Raji (cell line): Measurements from ENCODE around the gene XKRX.

ENCODE experiments used
- POLR2A ChIP-seq: IDR thresholded peaks from 2 replicates; pipeline ENCODE4 v1.6.1; 2011; ENCODE audit warnings: low read depth, low read length, control low read depth; ENCODE audit not compliant: insufficient read depth

Gene XKRX

GRCh38 chrX:100928660-100929613, at the start of gene XKRX:
Gene XKRX, minus strand, starts transcription at chrX:100928917. Its CDS starts 613 bp downstream, at chrX:100928304.
- no peak for TF ChIP-seq POLR2A

DNA sequence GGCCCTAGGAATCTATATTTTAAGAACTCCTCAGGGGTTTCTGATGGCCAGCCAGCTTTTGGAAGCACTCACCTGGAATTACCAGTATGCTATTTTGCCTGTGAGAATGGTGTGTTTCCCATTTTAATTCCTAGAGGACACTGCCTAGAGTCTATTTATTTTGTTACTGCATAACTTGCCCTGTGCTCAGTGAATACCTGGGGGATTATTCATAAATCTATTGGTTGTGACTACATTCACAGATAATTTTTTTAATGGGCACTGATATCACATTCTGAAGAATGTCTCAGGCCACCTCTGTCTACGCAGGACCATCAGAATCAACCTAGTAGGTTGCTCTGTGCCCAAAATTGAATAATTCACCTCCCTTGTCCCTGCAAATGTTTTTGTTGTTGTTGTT, 47.5 kb upstream of the XKRX start:
- TF ChIP-seq POLR2A: no peak

DNA sequence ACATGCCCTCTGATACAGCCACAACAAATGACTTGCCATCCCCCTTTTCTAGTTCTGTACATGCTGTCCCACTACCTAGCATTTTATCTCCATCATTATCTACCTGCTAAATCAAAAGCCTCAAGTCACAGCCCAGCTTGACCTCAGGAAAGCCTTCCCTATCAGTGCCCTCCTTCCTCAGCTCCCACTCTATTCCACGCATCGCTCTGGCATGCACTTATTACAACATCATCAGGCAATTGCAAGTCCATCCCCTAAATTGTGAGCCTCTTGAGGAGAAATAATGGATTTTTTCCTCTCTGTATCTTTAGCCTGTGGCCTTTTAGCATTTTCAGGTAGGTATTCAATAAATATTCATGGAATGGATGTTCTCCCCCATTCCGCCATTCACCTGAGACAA, 46.5 kb upstream of the XKRX start:
- no peak for TF ChIP-seq POLR2A

- TF ChIP-seq POLR2A: no peak
Observed at GRCh38 chrX:100973411-100973810, 44.7 kb upstream of the XKRX start.

DNA sequence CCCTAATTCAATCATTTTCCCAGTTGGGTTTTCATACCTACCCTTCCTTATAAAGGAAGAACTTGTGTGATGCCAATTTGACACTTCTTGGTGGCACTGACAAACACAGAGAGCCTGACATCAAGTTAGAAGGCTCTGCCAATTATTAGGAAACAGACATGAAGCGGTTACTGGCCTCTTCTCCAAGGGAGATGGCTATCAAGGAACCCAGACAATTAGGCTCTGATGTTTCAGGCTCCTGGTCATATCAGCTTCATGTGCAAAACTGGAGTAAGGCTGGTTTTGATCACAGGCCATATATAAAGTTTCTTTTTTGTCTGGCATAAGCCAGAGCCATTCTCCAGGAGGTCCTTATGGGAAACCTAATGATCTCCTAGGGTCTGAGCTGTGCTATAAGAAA, 41.2 kb upstream of the XKRX start:
- no peak for TF ChIP-seq POLR2A

GRCh38 chrX:100969408-100969807, 40.7 kb upstream of the XKRX start, which contains the start of gene ARL13A:
Gene ARL13A, plus strand, starts transcription at chrX:100969708. Its CDS starts 3,982 bp downstream, at chrX:100973690.
- no peak for TF ChIP-seq POLR2A

GRCh38 chrX:100964362-100964761, 35.6 kb upstream of the XKRX start:
- TF ChIP-seq POLR2A: no peak

DNA sequence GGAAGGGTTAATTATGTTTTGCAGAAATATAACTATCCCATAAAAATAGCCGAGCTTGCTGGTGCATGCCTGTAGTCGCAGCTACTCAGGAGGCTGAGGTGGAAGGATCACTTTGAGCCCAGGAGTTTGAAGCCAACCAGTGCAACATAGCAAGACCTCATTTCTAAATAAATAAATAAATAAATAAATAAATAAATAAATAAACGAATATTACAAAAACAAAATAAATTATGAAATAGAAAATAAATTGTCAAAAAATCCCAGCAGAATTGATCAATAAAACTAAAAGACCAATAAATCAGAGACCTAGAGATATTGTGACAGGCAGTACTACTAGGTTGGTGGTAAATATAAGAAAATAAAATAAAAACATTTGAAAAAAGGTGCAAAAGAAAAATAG, 34.1 kb upstream of the XKRX start:
- no peak for TF ChIP-seq POLR2A

DNA sequence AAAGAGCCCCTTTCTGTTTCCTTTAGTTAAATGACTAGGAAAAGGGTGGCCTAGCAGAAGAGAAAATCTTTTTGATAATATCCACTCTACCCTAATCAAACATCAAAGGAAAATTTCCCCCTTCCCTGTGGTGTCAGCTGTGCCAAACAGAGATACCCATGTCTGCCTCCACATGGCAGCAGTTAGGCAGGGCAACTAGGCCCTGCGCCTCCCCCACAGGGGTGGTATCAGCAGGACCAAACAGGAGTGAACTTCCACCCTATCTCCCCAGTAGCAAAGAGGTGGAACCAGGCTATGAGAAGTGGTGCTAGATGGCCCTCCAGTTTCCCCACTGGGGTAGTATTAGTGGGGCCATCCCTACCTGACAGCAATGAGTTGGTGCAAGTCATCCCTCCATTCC, 19.8 kb upstream of the XKRX start:
- no peak for TF ChIP-seq POLR2A

DNA sequence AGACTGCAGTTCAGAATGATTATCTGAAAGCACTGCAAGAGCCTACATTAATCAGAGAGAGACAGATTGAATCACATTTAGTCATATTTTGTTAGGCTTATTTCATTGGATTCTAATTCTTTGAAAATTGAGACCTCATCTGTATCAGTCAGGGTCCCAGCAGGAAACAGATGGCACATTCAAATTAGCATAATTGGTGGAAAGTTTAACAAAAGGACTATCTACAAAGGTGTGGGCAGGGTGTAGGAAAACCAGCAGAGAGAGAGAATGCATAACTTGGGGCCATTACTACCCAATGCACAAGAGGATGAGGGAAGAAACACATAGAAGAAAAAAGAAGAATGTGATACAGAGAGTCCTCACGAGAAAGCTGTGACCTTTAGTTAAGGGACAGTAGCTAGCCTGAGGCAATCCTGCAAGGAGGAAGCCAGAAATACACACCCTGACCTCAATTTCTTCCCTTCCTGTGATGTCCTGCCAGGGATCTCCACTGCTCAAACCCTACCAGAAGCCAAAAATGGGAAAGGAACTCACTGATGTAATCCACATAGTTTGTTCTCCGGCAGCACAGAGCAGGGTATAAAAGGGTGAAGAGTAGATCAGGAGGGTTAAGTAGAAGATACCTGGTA, 17.7 kb upstream of the XKRX start:
- no peak for TF ChIP-seq POLR2A

DNA sequence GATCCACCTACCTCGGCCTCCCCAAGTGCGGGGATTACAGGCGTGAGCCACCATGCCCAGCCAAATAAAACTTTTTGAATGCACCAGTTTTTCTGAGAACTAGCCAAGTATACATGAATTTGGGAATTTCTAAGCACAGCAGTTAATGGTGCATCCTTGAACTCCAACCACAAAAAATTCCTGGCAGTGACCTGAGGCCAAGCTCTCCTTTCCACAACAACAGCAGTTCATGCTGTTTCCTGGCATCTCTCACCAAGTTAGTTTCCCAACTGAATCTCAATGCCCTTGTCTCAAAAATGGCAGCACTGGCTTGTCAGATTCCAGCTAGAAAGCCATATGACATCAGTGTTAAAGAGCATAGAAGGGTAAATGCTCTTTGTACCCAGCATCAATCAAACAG, 15.9 kb upstream of the XKRX start:
- TF ChIP-seq POLR2A: no peak

- TF ChIP-seq POLR2A: no peak
Observed at GRCh38 chrX:100939333-100939732, 10.6 kb upstream of the XKRX start.

- no peak for TF ChIP-seq POLR2A
Observed at GRCh38 chrX:100935767-100936166, 7.0 kb upstream of the XKRX start.

DNA sequence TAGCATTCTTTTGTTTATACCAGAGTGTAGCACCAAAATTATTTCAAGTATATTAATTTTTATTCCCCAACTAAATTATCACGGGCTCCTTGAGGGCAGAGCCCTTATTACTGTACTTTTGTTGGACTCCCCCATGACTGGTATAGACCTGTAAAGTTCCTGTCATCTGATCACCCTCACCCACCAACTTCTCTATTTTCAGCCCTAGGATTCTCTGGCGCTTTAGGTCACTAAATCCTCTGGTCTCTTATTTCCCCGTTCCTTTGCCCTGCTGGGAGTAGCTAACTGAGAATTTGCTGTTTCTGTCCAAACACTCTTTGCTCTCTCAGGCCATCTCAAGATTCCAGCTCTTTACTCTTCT, 3.2 kb upstream of the XKRX start:
- no peak for TF ChIP-seq POLR2A

GRCh38 chrX:100931218-100931924, 2.7 kb upstream of the XKRX start:
- no peak for TF ChIP-seq POLR2A

- no peak for TF ChIP-seq POLR2A
Observed at GRCh38 chrX:100926453-100926852, 2.3 kb downstream of the XKRX start.
